HCT116 (cell line): ENCODE data around the gene TDP1. TPM values are rescaled to one million over a fixed set of nuclear protein-coding genes. Genes with fewer than 3 reads are reported as not detected.

Source experiments
- ATAC-seq: fragments of 200-7000 bp; cut with Tn5 transposase; 2 replicates; pipeline ENCODE4 v1.9.1; 2020; ENCODE audit warnings: mild to moderate bottlenecking, moderate library complexity
- BruUV-seq: library from RNA; stranded (reverse); fragments of 400-500 nt; replicated peaks from 2 replicates; lab custom pipeline; 2021; lab: Mats Ljungman, UMichigan
- CTCF ChIA-PET: fragments of 300-600 bp; sonication (Branson Sonifier 250); formaldehyde crosslinking; loops from one replicate; lab custom pipeline; 2021; ENCODE audit warnings: antibody characterized with exemption; lab: Charles Lee
- POLR2A ChIA-PET: fragments of 300-600, 350-600 bp; sonication (Branson Sonifier 250); formaldehyde crosslinking; loops from one replicate; lab custom pipeline; 2021; ENCODE audit warnings: antibody characterized with exemption; lab: Charles Lee
- RAD21 ChIA-PET, 2 experiments: fragments of 300-600 bp; sonication (Branson Sonifier 250); formaldehyde crosslinking; loops; one replicate each; lab custom pipeline; 2023; ENCODE audit warnings: low total read pairs in 2 of 2; ENCODE audit not compliant: uncharacterized antibody in 2 of 2, unreplicated experiment in 2 of 2, low non-redundant PET in 1 of 2; lab: Charles Lee
- DNase-seq: peaks from one replicate; pipeline ENCODE4 v3.0.0-alpha.2; 2010; ENCODE audit warnings: low read depth, low spot score
- H2AFZ ChIP-seq: fragments of 200-600 bp; shearing (Covaris generic), sonication (generic); 2 replicates; pipeline ENCODE4 v1.6.1; 2017; ENCODE audit warnings: low read depth, mixed run types, mixed read lengths, antibody characterized with exemption, low read length; ENCODE audit not compliant: poor library complexity, severe bottlenecking
- H3K27ac ChIP-seq: 2 replicates; pipeline ENCODE4 v1.5.1; 2012; ENCODE audit warnings: low read depth, low read length
- H3K27me3 ChIP-seq: fragments of 200-600 bp; sonication (generic); 2 replicates; pipeline ENCODE4 v1.6.1; 2016; ENCODE audit warnings: mixed run types, low read length, mixed read lengths; ENCODE audit not compliant: insufficient read depth
- H3K36me3 ChIP-seq, 2 experiments: fragments of 200-500 bp in 1 of 2; fragments of 200-600 bp in 1 of 2; sonication (Bioruptor generic) in 1 of 2; sonication (generic) in 1 of 2; 2 replicates each; pipeline versions ENCODE4 v1.5.1 to v1.6.1; 2014 to 2016; ENCODE audit warnings: low read length in 2 of 2, inconsistent platforms in 1 of 2, mixed read lengths in 1 of 2, mixed run types in 1 of 2; ENCODE audit not compliant: insufficient read depth in 2 of 2, control insufficient read depth in 1 of 2
- H3K4me1 ChIP-seq, 2 experiments: fragments of 200-600 bp in 1 of 2; sonication (generic) in 1 of 2; 2 replicates each; pipeline versions ENCODE4 v1.5.1 to v1.6.1; 2012 to 2017; ENCODE audit warnings: low read length in 2 of 2, inconsistent platforms in 1 of 2, mild to moderate bottlenecking in 1 of 2, mixed read lengths in 1 of 2, mixed run types in 1 of 2, moderate library complexity in 1 of 2; ENCODE audit not compliant: insufficient read depth in 2 of 2, control insufficient read depth in 1 of 2
- H3K4me2 ChIP-seq: fragments of 200-600 bp; sonication (generic); 2 replicates; pipeline ENCODE4 v1.6.1; 2017; ENCODE audit warnings: mixed run types, low read length, mixed read lengths
- H3K4me3 ChIP-seq, 2 experiments: fragments of 200-600 bp in 1 of 2; sonication (generic) in 1 of 2; replicated peaks in 1 of 2; 2 replicates each; pipeline ENCODE4 v1.5.1; 2011 to 2016; ENCODE audit warnings: low read length in 2 of 2, control low read depth in 1 of 2, low read depth in 1 of 2, mild to moderate bottlenecking in 1 of 2, mixed read lengths in 1 of 2, mixed run types in 1 of 2
- H3K79me2 ChIP-seq: fragments of 200-600 bp; sonication (generic); 2 replicates; pipeline ENCODE4 v1.6.1; 2017; ENCODE audit warnings: mild to moderate bottlenecking, mixed run types, low read length, moderate library complexity, mixed read lengths; ENCODE audit not compliant: insufficient read depth
- H3K9ac ChIP-seq: fragments of 200-600 bp; sonication (generic); 2 replicates; pipeline ENCODE4 v1.6.1; 2016; ENCODE audit warnings: low read length, mixed read lengths
- H3K9me2 ChIP-seq: fragments of 200-600 bp; sonication (generic), shearing (Covaris generic); 2 replicates; pipeline ENCODE4 v1.6.1; 2017; ENCODE audit warnings: mixed run types, mild to moderate bottlenecking, moderate library complexity; ENCODE audit not compliant: insufficient read depth
- H3K9me3 ChIP-seq, 2 experiments: fragments of 200-500 bp in 1 of 2; fragments of 200-600 bp in 1 of 2; sonication (Bioruptor generic) in 1 of 2; sonication (generic) in 1 of 2; 2 replicates each; pipeline ENCODE4 v1.6.1; 2014 to 2017; ENCODE audit warnings: low read length in 2 of 2, mixed read lengths in 2 of 2, inconsistent platforms in 1 of 2, low read depth in 1 of 2, mild to moderate bottlenecking in 1 of 2, mixed run types in 1 of 2, moderate library complexity in 1 of 2; ENCODE audit not compliant: control insufficient read depth in 1 of 2, insufficient read depth in 1 of 2
- H4K20me1 ChIP-seq: fragments of 200-600 bp; sonication (generic), shearing (Covaris generic); 2 replicates; pipeline ENCODE4 v1.6.1; 2017; ENCODE audit warnings: mixed run types, mild to moderate bottlenecking, moderate library complexity; ENCODE audit not compliant: insufficient read depth
- CBX3 ChIP-seq: IDR thresholded peaks from 2 replicates; pipeline ENCODE4 v1.6.1; 2012; ENCODE audit warnings: low read depth
- CTCF ChIP-seq, 3 experiments: fragments of 200-600 bp in 1 of 3; sonication (generic) in 1 of 3; IDR thresholded peaks in 2 of 3; conservative IDR thresholded peaks in 1 of 3; 2 replicates each; pipeline ENCODE4 v1.5.1; 2012 to 2017; ENCODE audit warnings: low read depth in 2 of 3, low read length in 2 of 3, antibody characterized with exemption in 1 of 3, borderline replicate concordance in 1 of 3, control low read depth in 1 of 3, mild to moderate bottlenecking in 1 of 3, mixed read lengths in 1 of 3, mixed run types in 1 of 3, moderate library complexity in 1 of 3; ENCODE audit not compliant: insufficient read depth in 1 of 3
- ELF1 ChIP-seq: IDR thresholded peaks from 2 replicates; pipeline ENCODE4 v1.6.1; 2012; ENCODE audit warnings: low read depth, borderline replicate concordance
- EZH2 ChIP-seq: fragments of 200-600 bp; sonication (generic); IDR thresholded peaks from 2 replicates; pipeline ENCODE4 v1.6.1; 2017; ENCODE audit warnings: antibody characterized with exemption, mixed run types
- MAX ChIP-seq: IDR thresholded peaks from 2 replicates; pipeline ENCODE4 v1.6.1; 2012
- intact Hi-C: fragments of 100-400 bp; cut with micrococcal nuclease; formaldehyde crosslinking; loops from 2 replicates; pipeline ENCODE4 v1.10.0; 2022
- total RNA-seq: library from RNA; stranded (reverse); gene quantifications from one replicate; pipeline ENCODE4 v1.2.1, GENCODE V29; 2021; ENCODE audit not compliant: unreplicated experiment

TDP1 gene
- total RNA-seq, 1 experiment from 2014 or later: 37.1 TPM

- CTCF ChIA-PET: no interaction called here
- intact Hi-C loops: no loop called here
These were observed 72.1 kb downstream of the TDP1 start for GRCh38 chr14:90027842-90028241.

GRCh38 chr14:90034156-90034555, 78.4 kb downstream of the TDP1 start:
- no peak for DNase-seq
- ChIA-PET POLR2A (no interaction called here), CTCF (no interaction called here), RAD21 (no interaction called here)
- Histone ChIP-seq H2AFZ (no peak overlapping the region), H3K9me2 (no peaks in the 10 kb centered on the region), H4K20me1 (no peaks in the 10 kb centered on the region), H3K27me3 (no peaks in the 10 kb centered on the region), H3K4me2 (no peak overlapping the region), H3K27ac (no peak overlapping the region), H3K36me3 (peaks cover 4 to 16% of the 10 kb centered on the region in 2 experiments; a peak in 2 of 4 replicates), H3K9ac (no peak overlapping the region), H3K9me3 (no peaks in the 10 kb centered on the region), H3K4me3 (no peak overlapping the region), H3K4me1 (no peaks in the 10 kb centered on the region), H3K79me2 (no peaks in the 10 kb centered on the region)
- intact Hi-C loops: no loop called here
- no peak for ATAC-seq
- BruUV-seq: no TSS peak
- TF ChIP-seq EZH2 (no peak), CBX3 (no peak), CTCF (IDR thresholded peaks at IDR 0.05 in 2 of 3, conservative IDR thresholded peaks at IDR 0.05 in 1 of 3; ENCODE audit: borderline replicate concordance in 1 of 3, insufficient read depth in 1 of 3, low read depth in 2 of 3, low read length in 2 of 3) (no peak), MAX (no peak)

More at GRCh38 chr14:90027842-90028241, 72.1 kb downstream of the TDP1 start:
- Histone ChIP-seq H3K4me1 (no peaks in the 10 kb centered on the region), H3K27me3 (no peaks in the 10 kb centered on the region), H3K36me3 (peaks cover 2 to 4% of the 10 kb centered on the region in 2 experiments; a peak in 1 of 4 replicates), H3K9ac (no peak overlapping the region), H3K27ac (no peak overlapping the region), H3K4me3 (no peak overlapping the region), H4K20me1 (no peaks in the 10 kb centered on the region), H2AFZ (no peak overlapping the region), H3K4me2 (no peak overlapping the region), H3K9me2 (no peaks in the 10 kb centered on the region), H3K9me3 (no peaks in the 10 kb centered on the region), H3K79me2 (no peaks in the 10 kb centered on the region)
- TF ChIP-seq CBX3: no peak
- TF ChIP-seq ELF1: no peak
- TF ChIP-seq MAX: no peak
- POLR2A ChIA-PET: no interaction called here
- no peak for ATAC-seq
- RAD21 ChIA-PET: no interaction called here
- DNase-seq: no peak
- no TSS peak for BruUV-seq
